ENCODE results near the gene SLC25A38.
"Not testable (repeated sequence)": the region's sequence is repeated elsewhere in the genome, so short reads cannot be mapped to it uniquely, and the experiment has no call there.

SLC25A38 gene, protein sequence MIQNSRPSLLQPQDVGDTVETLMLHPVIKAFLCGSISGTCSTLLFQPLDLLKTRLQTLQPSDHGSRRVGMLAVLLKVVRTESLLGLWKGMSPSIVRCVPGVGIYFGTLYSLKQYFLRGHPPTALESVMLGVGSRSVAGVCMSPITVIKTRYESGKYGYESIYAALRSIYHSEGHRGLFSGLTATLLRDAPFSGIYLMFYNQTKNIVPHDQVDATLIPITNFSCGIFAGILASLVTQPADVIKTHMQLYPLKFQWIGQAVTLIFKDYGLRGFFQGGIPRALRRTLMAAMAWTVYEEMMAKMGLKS

DNA sequence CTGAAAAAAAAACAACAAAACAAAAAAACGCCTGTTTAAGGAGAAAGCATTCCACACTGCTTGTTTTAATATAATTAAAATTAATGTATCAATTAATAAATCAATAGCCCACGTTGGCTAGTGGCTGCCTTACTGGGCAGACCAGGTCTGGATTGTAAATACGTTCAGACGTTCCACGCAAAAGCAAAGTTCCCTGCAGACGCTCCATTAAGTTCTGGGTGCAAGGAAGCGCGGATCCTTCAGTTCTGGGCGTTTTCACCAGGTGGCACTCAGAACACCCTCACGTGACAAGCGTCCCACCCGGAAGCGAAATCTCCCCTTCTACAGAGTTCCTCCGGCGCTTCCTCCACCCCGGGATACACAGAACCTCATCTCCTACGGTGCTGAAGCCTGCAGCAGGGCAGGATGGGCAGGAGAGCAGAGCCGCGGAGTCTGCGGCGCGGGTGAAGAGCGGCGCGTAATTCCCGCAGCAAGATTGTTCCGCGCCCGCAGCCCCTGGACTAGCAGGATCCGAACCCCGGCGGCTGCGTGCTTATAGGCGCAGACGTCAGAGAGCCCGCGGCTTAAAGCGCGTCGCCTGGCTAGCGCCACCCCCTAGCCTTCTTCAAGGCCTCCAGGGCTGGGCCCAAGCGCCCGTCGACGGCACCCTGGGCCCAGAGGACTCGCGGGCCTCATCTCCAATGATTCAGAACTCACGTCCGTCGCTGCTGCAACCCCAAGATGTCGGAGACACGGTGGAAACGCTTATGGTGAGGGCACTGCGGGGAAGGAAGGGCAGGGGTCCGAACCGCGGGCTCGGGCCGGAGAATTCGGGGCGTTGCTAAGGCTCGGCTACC lies at the start of gene SLC25A38:
SLC25A38 (plus strand) TSS at position 326 of the 836 bp plus-strand sequence; CDS start at position 681, 355 bp downstream.
- DNase-seq (ENCODE audit: low read depth): peak; percentile 70

DNA sequence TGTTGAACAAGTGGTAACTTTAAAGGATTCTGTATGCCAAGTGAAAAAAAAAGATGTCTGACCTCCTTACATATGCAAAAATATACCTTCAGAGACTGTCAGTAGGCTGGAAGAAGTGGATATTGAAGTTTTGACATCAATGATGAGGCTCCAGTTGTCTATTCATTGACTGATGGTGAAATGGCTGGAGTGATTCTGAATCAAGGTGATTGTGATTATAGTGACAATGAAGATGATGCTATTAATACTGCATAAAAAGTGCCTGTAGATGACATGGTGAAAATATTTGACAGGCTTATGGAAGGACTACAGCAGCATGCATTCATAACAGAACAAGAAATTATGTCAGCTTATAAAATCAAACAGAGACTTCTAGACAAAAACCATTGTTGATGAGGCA lies 49.6 kb upstream of the SLC25A38 start:
- DNase-seq (ENCODE audit: low read depth): no peak

DNA sequence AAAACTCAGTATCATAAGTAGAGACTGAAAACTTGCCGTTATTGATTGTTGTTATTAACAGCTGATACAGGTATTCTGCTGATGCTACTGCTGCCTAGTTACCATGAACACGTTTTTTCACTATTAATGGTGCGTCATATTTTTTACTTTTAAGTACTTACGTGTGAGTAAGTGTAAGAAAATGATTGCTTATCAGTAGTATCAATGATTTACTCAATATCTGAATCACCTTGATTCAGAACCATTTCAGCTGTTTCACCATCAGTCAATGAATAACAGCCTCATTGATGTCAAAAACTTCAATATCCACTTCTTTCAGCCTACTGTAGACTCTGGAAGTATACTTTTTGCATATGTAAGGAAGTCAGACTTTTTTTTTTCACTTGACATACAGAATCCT lies 49.0 kb upstream of the SLC25A38 start:
- no peak for DNase-seq (ENCODE audit: low read depth)

DNA sequence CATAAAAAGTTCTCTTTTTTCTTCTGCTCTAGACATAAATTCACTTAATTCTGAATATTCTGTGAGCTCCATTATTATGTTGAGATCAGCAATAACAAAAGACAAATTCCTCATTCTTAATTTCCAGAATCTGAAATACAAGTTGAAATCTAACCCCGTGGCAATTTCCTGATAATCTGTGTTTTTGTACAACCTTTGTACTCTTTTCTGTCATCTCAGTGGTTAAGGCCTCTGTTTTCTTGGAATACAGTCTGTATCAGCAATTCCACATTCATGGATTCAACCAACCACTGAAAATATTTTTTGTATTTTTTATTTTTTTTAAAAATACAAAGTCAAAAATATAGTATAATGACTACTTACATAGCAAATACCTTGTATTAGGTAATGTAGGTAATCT lies 45.0 kb upstream of the SLC25A38 start:
- DNase-seq (ENCODE audit: low read depth): no peak

DNA sequence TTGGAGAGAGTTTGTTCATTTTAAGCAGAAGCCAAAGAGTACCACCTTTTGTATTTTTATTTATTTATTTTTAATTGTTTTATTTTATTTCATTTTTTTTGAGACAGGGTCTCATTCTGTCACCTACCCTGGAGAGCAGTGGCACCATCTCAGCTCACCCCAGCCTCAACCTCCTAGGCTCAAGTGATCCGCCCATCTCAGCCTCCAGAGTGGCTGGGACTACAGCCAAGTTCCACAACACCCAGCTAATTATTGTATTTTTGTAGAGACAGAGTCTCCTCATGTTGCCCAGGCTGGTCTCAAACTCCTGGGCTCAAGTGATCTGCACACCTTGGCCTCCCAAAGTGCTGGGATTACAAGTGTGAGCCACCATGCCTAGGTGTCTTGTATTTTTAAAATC lies 44.1 kb upstream of the SLC25A38 start:
- no peak for DNase-seq (ENCODE audit: low read depth)

DNA sequence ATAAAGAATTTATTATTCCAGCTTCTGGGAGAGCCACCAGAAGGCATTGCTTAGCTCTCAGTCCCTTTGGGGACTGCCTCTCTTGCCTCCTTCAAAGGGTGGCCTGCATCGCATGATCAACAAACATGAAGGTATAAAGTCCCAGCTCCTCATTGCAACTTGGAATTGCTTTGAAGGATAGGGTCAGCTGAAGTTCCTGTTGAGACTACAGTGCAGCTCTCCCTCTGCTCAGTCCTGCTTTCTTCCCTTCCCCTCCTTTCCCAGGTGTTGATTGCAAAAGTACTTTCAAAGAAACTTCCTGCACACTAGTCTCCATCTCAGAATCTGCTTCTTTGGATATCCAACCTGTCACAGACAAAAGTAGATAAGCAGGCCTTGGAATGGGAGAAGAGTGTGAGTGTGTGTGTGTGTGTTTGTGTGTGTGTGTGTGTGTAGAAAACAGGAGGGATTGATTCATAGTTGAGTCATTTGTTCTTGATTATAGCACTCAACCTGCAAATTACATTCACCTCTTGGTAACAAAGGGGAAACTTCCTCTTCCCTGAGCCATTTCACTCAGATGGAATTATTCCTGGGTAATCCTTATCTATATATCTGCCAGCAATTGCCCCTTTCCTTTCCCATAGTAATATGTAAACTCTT lies 40.0 kb upstream of the SLC25A38 start:
- no peak for DNase-seq (ENCODE audit: low read depth)

DNA sequence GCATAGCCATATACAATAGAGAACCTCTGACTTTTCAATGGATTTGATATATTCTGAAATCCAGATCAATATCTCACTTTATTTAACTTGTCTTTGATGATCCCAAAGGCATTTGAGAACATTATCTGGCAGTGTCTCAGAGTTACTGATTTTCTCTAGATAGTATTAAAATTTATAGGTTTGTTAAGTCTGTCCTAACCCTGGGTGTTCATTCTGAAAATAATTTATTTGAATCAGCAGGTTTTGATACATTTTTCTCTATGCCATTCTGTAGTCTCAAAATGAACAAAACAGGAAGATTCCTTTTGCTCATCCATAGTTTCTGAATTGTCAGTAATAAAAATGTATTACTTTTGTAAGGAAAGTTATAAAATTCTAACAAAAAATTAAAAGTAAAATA lies 39.4 kb upstream of the SLC25A38 start:
- DNase-seq (ENCODE audit: low read depth): no peak

DNA sequence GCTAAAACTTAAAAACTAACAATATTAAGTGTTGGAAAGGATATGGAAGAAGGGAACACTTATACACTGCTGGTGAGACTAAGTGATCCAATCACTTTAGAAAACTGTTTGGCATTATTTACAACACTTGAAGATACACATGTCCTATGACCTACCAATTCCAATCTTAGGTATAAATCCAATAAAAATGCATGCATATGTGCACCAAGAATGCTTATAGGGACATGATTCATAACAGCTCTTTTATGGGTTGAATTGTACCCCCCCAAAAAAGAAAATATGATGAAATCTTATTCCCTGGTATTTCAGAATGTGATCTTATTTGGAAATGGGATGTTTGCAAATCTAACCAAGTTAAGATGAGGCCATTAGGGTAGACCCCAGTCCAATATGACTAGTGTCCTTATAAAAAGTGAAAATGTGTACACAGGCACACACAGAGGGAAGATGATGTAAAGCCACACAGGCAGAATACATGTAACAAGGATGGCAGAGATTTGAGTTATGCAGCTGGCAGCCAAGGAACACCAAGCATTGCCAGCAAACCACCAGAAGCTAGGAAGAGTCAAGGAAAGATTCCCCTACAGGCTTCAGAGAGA lies 38.3 kb upstream of the SLC25A38 start:
- DNase-seq (ENCODE audit: low read depth): no peak

DNA sequence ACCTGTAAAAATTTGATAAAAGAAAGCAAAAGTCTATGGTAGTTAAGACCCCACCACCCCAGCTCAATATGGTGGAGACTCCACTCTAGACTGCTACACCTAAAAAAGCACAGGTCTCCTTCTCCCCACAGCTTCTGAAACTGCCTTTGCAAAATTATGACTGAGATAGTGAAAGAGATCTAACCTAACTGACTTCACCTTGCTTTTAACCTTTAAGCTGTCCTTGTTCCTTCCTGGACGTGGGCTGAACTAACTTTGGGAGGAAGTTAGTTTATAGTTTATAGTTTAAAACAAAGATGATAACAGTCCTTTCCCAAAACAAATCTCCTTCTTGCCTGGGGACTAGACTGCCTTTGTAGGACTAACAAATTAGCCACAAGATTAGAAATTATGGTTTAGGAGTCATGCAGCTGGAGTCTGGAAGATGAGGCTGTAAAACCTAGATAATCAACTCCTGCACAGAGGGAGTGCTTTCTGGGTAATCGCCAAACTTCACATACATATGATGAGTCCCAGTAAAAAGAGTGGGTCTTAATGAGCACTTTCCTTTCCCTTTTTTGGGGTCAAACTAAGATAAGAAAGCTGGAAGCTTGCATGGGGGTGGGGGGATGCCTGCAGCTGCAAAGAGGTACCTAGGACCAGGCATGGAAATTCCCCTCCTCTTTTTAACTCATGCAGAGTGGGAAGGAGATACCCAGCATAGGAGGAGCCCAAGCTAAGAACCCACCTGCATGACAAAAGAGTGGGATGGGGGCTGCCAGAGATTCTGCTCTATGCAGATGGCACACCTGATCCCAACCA lies 36.2 kb upstream of the SLC25A38 start:
- no peak for DNase-seq (ENCODE audit: low read depth)

DNA sequence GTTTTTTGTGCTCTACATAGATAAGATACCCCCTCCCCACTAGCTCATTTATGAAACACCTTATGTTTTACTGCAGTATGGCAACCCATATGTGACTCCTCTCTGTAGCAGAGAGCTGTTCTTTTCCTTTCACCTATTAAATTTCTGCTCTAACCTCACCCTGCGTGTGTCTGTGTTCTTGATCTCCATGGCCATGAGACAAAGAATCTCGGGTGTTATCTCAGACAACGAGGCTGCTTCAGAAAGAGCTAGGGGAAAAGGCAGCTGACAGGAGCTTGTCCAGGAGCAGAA lies 35.6 kb upstream of the SLC25A38 start:
- no peak for DNase-seq (ENCODE audit: low read depth)

DNA sequence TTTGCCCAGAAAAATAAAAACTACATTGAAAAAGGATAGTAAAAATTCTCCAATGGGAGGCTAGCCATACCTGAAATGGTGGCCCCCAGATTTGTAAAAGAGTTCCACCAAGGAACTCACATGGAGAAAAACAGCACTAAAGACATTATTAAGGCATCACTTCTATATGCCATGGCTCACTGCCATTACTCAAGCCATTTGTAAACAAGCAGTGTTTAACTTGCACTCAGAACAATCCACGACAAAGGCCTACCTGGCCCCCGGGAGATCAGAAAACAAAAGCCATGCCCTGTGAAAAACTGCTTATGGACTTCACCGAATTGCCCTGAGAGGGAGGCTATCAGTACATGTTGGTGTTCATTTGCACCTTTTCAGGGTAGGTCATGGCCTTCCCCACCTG lies 34.1 kb upstream of the SLC25A38 start:
- DNase-seq (ENCODE audit: low read depth): no peak

DNA sequence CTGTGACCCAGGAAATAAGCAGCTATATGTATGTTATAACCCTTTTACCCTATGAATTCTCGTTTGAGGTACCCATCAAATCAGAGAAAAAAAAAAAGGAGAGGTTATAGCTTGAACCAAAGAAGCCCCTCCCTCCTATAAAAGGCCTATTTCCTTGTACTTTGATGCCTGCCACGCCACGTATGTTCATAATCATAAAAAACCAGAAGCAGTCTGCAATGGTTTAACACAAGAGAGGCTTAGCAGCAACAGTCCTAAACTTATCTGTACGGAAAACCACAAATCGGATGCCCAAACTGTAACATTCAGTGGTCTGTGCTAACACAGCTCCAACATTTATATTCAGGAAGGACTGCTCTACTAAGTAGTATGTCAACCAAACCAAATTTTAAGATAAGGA lies 32.5 kb upstream of the SLC25A38 start:
- DNase-seq (ENCODE audit: low read depth): no peak

DNA sequence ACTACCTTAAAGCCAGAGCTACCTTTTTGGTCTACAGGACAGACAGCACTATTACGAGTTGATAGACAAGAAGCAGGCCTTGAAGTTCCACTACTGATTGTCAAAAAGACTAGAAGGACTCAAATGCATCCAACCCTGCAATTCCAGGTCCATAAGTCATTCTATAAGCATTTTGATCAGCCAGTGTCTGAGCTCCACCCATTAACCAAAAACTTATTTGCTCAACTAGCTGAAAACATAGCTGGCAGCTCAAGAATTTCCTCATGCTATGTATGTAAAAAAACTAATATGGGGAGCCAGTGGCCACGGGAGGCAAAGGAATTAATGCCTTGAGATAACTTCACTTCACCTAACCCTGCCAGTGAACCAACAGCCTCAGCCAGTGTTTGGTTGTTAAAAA lies 32.0 kb upstream of the SLC25A38 start:
- not testable (repeated sequence) for DNase-seq (ENCODE audit: low read depth)

DNA sequence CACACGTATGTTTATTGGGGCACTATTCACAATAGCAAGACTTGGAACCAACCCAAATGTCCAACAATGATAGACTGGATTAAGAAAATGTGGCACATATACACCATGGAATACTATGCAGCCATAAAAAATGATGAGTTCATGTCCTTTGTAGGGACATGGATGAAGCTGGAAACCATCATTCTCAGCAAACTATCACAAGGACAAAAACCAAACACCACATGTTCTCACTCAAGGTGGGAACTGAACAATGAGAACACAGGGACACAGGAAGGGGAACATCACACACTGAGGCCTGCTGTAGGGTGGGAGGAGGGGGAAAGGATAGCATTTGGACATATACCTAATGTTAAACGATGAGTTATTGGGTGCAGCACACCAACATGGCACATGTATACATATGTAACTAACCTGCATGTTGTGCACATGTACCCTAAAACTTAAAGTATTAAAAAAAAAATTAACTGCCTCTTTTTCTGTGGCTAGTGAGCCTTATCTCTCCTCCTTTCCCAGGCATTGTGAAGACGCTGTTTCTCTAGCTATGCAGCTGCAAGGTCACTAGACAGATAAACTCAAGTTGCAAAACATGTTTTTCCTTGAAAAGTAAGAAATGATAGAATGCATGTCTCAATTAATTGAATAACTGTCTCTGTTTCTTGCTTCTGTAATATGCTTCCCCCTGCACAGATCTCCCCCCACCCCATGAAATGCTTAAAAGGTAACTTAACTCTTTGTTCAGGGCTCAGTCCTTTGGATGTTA lies 29.8 kb upstream of the SLC25A38 start:
- DNase-seq (ENCODE audit: low read depth): not testable (repeated sequence)

DNA sequence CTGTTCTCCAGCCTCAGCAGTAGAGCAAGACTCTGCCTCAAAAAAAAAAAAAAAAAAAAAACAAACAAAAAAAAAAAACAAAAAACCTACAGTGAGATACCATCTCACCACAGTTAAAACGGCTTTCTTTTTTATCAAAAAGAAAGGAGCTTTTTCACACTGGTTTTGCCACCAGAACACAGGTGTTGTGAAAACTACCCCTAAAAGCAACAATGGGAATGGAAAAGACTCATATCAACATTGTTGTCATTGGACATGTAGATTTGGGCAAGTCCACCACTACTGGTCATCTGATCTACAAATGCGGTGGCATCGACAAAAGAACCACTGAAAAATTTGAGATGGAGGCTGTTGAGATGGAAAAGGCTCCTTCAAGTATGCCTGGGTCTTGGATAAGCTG lies 24.8 kb upstream of the SLC25A38 start:
- DNase-seq (ENCODE audit: low read depth): no peak

DNA sequence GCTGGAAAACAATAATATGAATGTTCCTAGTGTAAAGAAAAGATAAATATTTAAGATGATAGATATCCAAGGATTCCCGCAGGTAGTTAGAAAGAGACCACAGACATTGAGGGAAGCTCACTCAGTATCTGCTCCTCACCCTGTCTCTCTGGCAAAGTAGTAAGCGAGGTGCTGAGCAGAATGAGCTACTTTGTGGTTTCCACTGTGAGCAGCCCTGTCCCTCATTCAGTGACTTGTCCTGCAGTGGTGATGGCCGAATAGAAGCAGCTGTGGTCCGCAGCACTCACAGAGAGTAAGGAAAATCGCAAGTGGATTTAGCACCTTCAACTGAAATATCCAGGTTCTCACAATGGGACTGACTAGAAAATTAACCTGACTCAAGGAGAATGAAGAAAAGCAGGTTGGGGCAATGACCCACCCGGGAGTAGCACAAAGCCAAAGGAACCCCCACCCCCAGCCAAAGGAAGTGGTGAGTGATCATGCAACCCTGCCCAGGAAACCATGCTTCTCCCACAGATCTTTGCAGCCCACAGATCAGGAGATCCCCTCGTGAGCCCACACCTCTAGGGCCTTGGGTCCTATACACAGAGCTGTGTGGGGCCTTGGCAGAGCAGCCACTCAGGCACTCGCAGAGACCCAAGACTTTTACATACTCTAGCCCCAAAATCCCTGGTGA lies 21.8 kb upstream of the SLC25A38 start:
- DNase-seq (ENCODE audit: low read depth): no peak

DNA sequence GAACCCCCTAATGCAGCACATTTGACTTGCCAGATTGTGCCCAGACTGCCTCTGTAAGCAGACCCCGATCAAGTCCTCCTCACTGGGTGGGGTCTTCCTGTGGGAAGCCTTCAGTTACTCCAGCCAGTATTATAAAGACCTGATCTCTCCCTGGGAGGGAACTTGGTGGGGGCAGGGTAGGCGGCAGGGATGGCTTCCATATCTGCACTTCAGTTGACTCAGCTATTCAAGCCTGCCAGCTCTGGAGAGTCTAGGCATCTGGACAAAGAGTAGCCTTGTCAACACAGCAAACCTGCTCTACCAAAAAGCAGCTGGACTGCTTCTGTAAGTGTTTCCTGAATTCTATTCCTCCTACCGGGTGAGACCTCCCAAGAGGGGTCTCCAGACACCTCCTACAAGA lies 21.0 kb upstream of the SLC25A38 start:
- DNase-seq (ENCODE audit: low read depth): no peak

DNA sequence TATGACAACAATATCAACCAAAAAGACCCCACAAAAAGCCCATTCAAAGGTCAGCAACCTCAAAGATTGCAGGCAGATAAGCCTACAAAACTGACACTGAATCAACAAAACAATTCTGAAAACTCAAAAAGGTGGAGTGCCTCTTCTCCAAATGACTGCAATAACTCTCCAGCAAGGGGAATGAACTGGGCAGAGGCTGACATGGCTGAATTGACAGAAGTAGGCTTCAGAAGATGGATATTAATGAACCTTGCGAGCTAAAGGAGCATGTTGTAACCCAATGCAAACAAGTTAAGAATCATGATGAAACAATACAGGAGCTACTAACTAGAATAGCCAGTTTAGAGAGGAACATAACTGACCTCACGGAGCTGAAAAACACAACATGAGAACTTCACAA lies 20.4 kb upstream of the SLC25A38 start:
- DNase-seq (ENCODE audit: low read depth): no peak

DNA sequence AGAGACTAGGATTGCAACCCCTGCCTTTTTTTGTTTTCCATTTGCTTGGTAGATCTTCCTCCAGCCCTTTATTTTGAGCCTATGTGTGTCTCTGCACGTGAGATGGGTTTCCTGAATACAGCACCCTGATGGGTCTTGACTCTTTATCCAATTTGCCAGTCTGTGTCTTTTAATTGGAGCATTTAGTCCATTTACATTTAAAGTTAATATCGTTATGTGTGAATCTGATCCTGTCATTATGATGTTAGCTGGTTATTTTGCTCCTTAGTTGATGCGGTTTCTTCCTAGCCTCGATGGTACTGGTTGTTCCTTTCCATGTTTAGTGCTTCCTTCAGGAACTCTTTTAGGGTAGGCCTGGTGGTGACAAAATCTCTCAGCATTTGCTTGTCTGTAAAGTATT lies 12.7 kb upstream of the SLC25A38 start:
- DNase-seq (ENCODE audit: low read depth): not testable (repeated sequence)

DNA sequence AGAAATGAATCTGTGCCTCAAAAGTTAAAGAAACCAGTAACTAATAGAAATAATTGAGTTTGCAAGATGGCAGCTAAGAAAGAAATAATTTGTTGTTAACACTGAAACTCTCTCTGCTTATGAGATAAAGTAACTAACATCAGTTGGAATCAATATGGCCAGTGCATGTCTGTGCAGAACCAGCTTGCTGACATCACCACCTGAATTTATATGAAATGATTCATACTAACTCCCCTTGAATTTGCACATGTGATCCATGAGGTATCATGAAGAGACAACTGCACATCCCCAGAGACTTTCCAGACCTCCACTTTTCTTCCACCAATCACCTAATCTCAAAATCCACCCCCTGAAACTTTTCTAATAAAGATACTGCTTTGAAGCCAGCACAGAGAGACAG lies 10.3 kb upstream of the SLC25A38 start:
- DNase-seq (ENCODE audit: low read depth): no peak

All from stromal cell of bone marrow (primary cell).